Keratinocyte (primary cell): ENCODE data around the gene NOX5. TPM values are rescaled to one million over a fixed set of nuclear protein-coding genes. Genes with fewer than 3 reads are reported as not detected.

ENCODE experiments used
- DNase-seq: peaks from one replicate; pipeline ENCODE4 v3.0.0-alpha.2; 2011; ENCODE audit warnings: low read depth, missing footprints, low spot score
- FAIRE-seq: peaks from 2 replicates; lab custom pipeline; 2011; peaks lifted over from hg19 to GRCh38; lab: Jason Lieb, UNC
- H2AFZ ChIP-seq: 2 replicates; pipeline ENCODE4 v1.6.0; 2012; ENCODE audit warnings: low read length, control low read depth, inconsistent platforms; ENCODE audit not compliant: control insufficient read depth
- H3K27ac ChIP-seq: 2 replicates; pipeline ENCODE4 v1.5.1; 2011; ENCODE audit warnings: low read length; ENCODE audit not compliant: control insufficient read depth, insufficient read depth
- H3K27me3 ChIP-seq: 3 replicates; pipeline ENCODE4 v1.6.0; 2011; ENCODE audit warnings: low read length; ENCODE audit not compliant: control insufficient read depth, insufficient read depth; ENCODE audit errors: extremely low read depth
- H3K36me3 ChIP-seq, 2 experiments: 2 replicates in 1 of 2; 3 replicates in 1 of 2; pipeline ENCODE4 v1.5.1; 2011; ENCODE audit warnings: low read length in 2 of 2, mild to moderate bottlenecking in 1 of 2; ENCODE audit not compliant: control insufficient read depth in 2 of 2, insufficient read depth in 2 of 2; ENCODE audit errors: extremely low read depth in 1 of 2
- H3K4me1 ChIP-seq: 3 replicates; pipeline ENCODE4 v1.5.1; 2011; ENCODE audit warnings: low read length; ENCODE audit not compliant: control insufficient read depth, insufficient read depth; ENCODE audit errors: extremely low read depth
- H3K4me2 ChIP-seq: 3 replicates; pipeline ENCODE4 v1.6.0; 2011; ENCODE audit warnings: low read depth, low read length; ENCODE audit not compliant: control insufficient read depth, insufficient read depth; ENCODE audit errors: extremely low read depth
- H3K4me3 ChIP-seq, 3 experiments: fragments of 200-600 bp in 1 of 3; sonication (generic) in 1 of 3; 2 replicates in 2 of 3; 3 replicates in 1 of 3; pipeline ENCODE4 v1.5.1; 2011 to 2016; ENCODE audit warnings: low read length in 3 of 3, mild to moderate bottlenecking in 3 of 3, control low read depth in 2 of 3, inconsistent platforms in 1 of 3, low read depth in 1 of 3, mixed read lengths in 1 of 3, mixed run types in 1 of 3, moderate library complexity in 1 of 3; ENCODE audit not compliant: control insufficient read depth in 2 of 3, insufficient read depth in 2 of 3; ENCODE audit errors: extremely low read depth in 1 of 3
- H3K79me2 ChIP-seq: 2 replicates; pipeline ENCODE4 v1.6.0; 2012; ENCODE audit warnings: low read length; ENCODE audit not compliant: control insufficient read depth, insufficient read depth
- H3K9ac ChIP-seq: 3 replicates; pipeline ENCODE4 v1.6.0; 2011; ENCODE audit warnings: low read length; ENCODE audit not compliant: control insufficient read depth, insufficient read depth; ENCODE audit errors: extremely low read depth
- H3K9me1 ChIP-seq: 3 replicates; pipeline ENCODE4 v1.6.0; 2011; ENCODE audit warnings: low read length; ENCODE audit not compliant: control insufficient read depth, insufficient read depth; ENCODE audit errors: extremely low read depth
- H3K9me3 ChIP-seq: 2 replicates; pipeline ENCODE4 v1.5.1; 2012; ENCODE audit warnings: low read depth, low read length; ENCODE audit not compliant: control insufficient read depth
- H4K20me1 ChIP-seq: 3 replicates; pipeline ENCODE4 v1.6.0; 2011; ENCODE audit warnings: low read length; ENCODE audit not compliant: control insufficient read depth, insufficient read depth; ENCODE audit errors: extremely low read depth
- CTCF ChIP-seq, 3 experiments: IDR thresholded peaks in 1 of 3; conservative IDR thresholded peaks in 1 of 3; optimal IDR thresholded peaks in 1 of 3; 2 replicates in 2 of 3; 3 replicates in 1 of 3; pipeline versions ENCODE3 to v1.5.1; 2011; ENCODE audit warnings: low read length in 3 of 3, mild to moderate bottlenecking in 3 of 3, moderate library complexity in 2 of 3, control low read depth in 1 of 3, inconsistent platforms in 1 of 3; ENCODE audit not compliant: insufficient read depth in 2 of 3; ENCODE audit errors: extremely low read depth in 1 of 3
- EZH2 ChIP-seq: IDR thresholded peaks from one replicate; pipeline ENCODE4 v1.6.1; 2012; ENCODE audit warnings: inconsistent platforms, mild to moderate bottlenecking, low read length, moderate library complexity
- dilution Hi-C: fragments of 300-500 bp; cut with MboI; formaldehyde crosslinking; loops from one replicate; pipeline ENCODE4 v1.7.0; 2020; ENCODE audit warnings: low sequenced_read_pairs; ENCODE audit not compliant: extremely low pct_ligation_motif_present
- polyA plus RNA-seq, 5 experiments: library from polyadenylated mRNA; depleted of rRNA in 3 of 5; stranded (reverse) in 3 of 5; stranded (forward) in 1 of 5; unstranded in 1 of 5; fragments of >200 nt; gene quantifications; 1 replicate in 1 of 5; 2 replicates in 3 of 5; 3 replicates in 1 of 5; pipeline versions ENCODE4 v1.2.1 to v1.2.3, GENCODE V29; 2011 to 2012; ENCODE audit warnings: missing spikeins in 2 of 5, low read depth in 1 of 5, low replicate concordance in 1 of 5

Gene NOX5
- polyA plus RNA-seq, 1 donor (not counting 4 experiments of a cell fraction or from before 2014, with no cell fraction given) = 0.16 TPM

DNA sequence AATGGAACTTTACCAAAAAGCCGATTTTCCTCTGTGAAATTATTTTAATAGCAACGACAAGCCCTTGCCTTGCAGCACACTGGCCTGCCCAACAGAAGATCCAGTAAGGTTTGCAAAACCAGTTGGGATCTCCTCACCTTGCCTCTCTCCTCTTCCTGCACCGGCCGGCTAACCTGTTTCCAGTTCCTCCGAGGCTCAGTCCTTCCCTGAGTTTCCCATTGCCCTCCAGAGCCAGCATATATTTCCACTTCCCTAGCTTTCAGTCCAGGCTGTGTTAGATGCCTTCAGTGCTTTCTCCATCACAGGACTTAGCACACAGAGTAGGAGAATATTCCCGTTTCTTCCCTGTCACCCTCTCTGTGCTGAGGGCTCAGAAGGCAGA is 60.3 kb downstream of the NOX5 start:
- TF ChIP-seq EZH2 (no peak), CTCF (optimal IDR thresholded peaks at IDR 0.05 in 1 of 3, IDR thresholded peaks at IDR 0.05 in 1 of 3, conservative IDR thresholded peaks at IDR 0.05 in 1 of 3; ENCODE audit: extremely low read depth in 1 of 3, insufficient read depth in 2 of 3, low read length in 3 of 3) (no peak)
- Histone ChIP-seq H4K20me1 (no peaks in the 10 kb centered on the region), H3K9me3 (no peaks in the 10 kb centered on the region), H3K9me1 (no peaks in the 10 kb centered on the region), H3K27ac (no peak overlapping the region), H3K36me3 (no peaks in the 10 kb centered on the region), H3K4me3 (peak overlapping the region in 2 of 3 experiments; percentile 69 to 86), H3K9ac (peak overlapping the region; percentile 58), H2AFZ (peak overlapping the region; percentile 97), H3K4me2 (peak overlapping the region; percentile 94), H3K4me1 (peaks cover 13% of the 10 kb centered on the region), H3K79me2 (no peaks in the 10 kb centered on the region), H3K27me3 (no peaks in the 10 kb centered on the region)
- peak; percentile 13 for FAIRE-seq
- no peak for DNase-seq
- dilution Hi-C loops = no loop called here

- H3K9me3 ChIP-seq = no peaks in the 10 kb centered on the region
- no peaks in the 10 kb centered on the region for H3K9me1 ChIP-seq
- no peaks in the 10 kb centered on the region for H3K27me3 ChIP-seq
- no peak for DNase-seq
- H3K9ac ChIP-seq = no peak overlapping the region
- no peak for FAIRE-seq
- H3K27ac ChIP-seq = no peak overlapping the region
- no peaks in the 10 kb centered on the region for H3K79me2 ChIP-seq
- peaks cover 13% of the 10 kb centered on the region for H3K4me1 ChIP-seq
- H2AFZ ChIP-seq = no peak overlapping the region
- no peak overlapping the region for H3K4me3 ChIP-seq
- no peak overlapping the region for H3K4me2 ChIP-seq
- dilution Hi-C loops = no loop called here
- no peaks in the 10 kb centered on the region for H4K20me1 ChIP-seq
- no peaks in the 10 kb centered on the region for H3K36me3 ChIP-seq
- TF ChIP-seq CTCF (optimal IDR thresholded peaks at IDR 0.05 in 1 of 3, IDR thresholded peaks at IDR 0.05 in 1 of 3, conservative IDR thresholded peaks at IDR 0.05 in 1 of 3; ENCODE audit: extremely low read depth in 1 of 3, insufficient read depth in 2 of 3, low read length in 3 of 3) (no peak), EZH2 (no peak)
These were observed 60.9 kb downstream of the NOX5 start for GRCh38 chr15:69075440-69075839.
